Retinal pigment epithelial cell (primary cell): ENCODE data around the gene FA2H.

Experiments used
- DNase-seq: peaks from one replicate; pipeline ENCODE4 v3.0.0-alpha.2; 2010; ENCODE audit warnings: low read depth
- H3K4me3 ChIP-seq: 2 replicates; pipeline ENCODE4 v1.5.1; 2011; ENCODE audit warnings: mild to moderate bottlenecking, low read length, control low read depth, moderate library complexity
- CTCF ChIP-seq: conservative IDR thresholded peaks from 2 replicates; pipeline ENCODE4 v1.5.1; 2011; ENCODE audit warnings: low read depth, low read length, control low read depth, inconsistent platforms

FA2H gene

GRCh38 chr16:74759564-74759963, 15.1 kb downstream of the FA2H start:
- no peak for TF ChIP-seq CTCF
- no peak overlapping the region for H3K4me3 ChIP-seq
- no peak for DNase-seq

- no peak for DNase-seq
- no peak overlapping the region for H3K4me3 ChIP-seq
- no peak for TF ChIP-seq CTCF
Measured at GRCh38 chr16:74758801-74759200, 15.8 kb downstream of the FA2H start.

DNA sequence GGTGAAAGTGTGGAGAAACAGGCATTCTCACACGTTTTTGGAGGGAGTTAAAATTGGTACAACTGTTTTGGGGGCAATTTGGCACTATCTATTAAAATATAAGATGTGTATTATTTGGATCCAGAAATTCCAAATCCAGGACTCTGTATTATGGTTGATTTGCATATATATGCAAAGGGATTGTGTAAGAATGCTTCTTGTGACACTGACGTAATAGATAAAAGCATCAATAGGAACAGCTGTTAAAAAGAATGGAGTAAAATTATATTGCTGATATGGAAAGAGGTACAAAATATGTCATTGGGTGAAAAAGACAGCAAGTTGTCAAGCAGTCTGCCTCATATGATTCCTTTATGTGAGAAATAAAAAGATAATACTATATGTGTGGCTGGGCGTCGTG, 17.3 kb downstream of the FA2H start:
- no peak for TF ChIP-seq CTCF
- no peak for DNase-seq

DNA sequence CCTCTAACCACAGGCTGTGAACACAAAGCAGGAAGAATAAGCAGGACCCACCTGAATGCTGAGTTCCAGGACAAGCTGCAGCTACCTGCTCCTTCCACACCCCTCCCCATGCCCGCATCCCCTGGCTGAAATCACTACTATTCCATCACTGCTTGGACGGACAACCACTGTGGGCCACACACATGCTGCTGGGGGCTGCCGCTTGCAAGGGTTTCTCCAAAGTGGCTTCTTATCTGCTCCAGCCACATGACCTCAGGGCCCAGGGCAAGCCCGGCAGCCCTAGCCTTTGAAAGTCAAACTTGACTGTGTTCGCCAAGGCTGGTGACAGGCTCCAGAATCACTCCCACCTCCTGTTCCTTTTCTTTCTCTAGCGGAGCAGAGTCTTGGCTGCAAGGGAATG, 18.4 kb downstream of the FA2H start:
- DNase-seq: no peak
- no peak for TF ChIP-seq CTCF

More for the DNA sequence above, 17.3 kb downstream of the FA2H start:
- H3K4me3 ChIP-seq: no peak overlapping the region

DNA sequence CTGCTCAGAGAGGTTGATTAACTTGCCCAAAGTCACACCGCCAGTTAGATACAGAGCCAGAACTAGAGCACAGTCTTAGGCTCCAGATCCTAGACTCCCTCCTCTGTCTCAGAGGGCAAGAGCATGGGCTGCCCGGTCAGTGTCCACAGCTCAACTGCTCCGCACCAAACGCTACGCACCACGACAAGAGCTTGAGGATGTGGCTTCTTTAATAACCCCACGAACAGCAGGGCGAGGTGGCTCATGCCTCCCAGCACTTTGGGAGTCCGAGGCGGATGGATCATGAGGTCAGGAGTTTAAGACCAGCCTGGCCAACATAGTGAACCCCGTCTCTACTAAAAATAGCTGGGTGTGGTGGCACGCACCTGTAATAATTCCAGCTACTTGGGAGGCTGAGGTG, 21.4 kb downstream of the FA2H start:
- H3K4me3 ChIP-seq: no peak overlapping the region
- no peak for DNase-seq
- no peak for TF ChIP-seq CTCF

More for the DNA sequence above, 18.4 kb downstream of the FA2H start:
- no peak overlapping the region for H3K4me3 ChIP-seq

DNA sequence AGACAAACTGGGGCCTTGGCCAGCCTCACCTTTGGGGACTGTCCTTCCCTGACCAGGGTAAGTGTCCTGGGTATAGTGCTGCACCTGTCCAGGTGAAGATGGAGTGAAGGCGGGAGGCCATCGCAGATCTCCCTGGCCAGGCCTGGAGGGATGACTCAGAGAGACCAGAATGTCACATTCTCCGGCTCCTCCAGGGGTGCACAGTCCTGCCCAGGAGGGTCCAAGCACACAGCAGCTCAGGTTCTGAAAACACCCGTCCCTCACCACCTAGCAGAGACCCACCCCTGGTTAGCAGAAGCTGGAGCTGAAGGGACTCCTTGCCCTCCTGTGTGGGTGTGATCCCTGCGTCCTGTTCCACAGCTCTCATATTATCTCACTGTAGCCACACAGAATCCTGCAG, 21.9 kb downstream of the FA2H start:
- no peak for DNase-seq
- no peak for TF ChIP-seq CTCF
- H3K4me3 ChIP-seq: no peak overlapping the region

DNA sequence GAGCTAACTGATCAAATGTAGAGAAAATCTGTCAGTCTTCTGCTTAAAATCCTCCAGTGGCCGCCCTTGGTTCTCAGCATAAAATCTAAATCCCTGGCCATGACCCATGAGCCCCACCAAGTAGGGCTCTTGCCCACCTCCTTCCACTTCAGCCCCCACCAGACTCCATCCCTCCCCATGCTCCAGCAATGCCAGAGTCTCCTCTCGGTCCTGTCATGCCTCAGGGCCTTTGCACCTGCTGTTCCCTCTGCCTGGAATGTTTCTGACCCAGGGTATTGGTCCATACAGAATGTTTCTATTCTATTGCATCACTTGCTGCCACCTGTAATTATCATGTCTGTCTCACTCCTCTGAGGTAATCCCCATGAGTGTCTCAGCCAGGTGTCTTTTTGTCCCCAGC, 22.4 kb downstream of the FA2H start:
- H3K4me3 ChIP-seq: no peak overlapping the region
- DNase-seq: no peak
- no peak for TF ChIP-seq CTCF
